Prostate gland (tissue), 2 donors: Measurements from ENCODE around the gene SNAI1.

Experiments used
- POLR2A ChIP-seq: fragments of 450-650 bp; IDR thresholded peaks from one replicate; pipeline ENCODE4 v1.6.1; 2016; ENCODE audit warnings: antibody characterized with exemption, mild to moderate bottlenecking
- TF ChIP-seq, protein P1 (sequence below), 4 experiments: fragments of 200-600 bp in 2 of 4; fragments of 450-650 bp in 2 of 4; sonication (generic) in 2 of 4; IDR thresholded peaks; 1 replicate in 3 of 4; 2 replicates in 1 of 4; pipeline ENCODE4 v1.5.1; 2016 to 2019; ENCODE audit warnings: antibody characterized with exemption in 4 of 4, mild to moderate bottlenecking in 2 of 4, moderate library complexity in 2 of 4

DNA sequence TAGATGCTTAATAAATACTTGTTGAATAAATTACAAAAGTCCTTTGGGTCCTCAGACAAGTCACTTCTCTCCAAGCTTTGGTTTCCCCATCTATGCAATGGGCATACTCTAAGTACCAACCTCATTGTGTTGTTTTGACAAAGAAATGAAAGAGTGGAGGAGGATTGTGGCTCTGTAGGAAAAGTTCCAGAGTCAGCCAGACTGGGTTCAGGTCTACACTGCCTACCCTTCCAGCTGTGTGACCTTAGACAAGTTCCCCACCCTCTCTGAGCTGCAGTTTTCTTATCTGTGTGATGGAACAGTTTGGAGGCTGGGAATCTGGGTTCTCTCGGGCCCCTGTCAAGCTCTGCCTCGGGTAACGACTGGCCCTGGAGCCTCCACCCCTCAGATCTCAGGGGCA, 53.9 kb downstream of the SNAI1 start:
- no peak for TF ChIP-seq POLR2A
- TF ChIP-seq, protein P1, sequence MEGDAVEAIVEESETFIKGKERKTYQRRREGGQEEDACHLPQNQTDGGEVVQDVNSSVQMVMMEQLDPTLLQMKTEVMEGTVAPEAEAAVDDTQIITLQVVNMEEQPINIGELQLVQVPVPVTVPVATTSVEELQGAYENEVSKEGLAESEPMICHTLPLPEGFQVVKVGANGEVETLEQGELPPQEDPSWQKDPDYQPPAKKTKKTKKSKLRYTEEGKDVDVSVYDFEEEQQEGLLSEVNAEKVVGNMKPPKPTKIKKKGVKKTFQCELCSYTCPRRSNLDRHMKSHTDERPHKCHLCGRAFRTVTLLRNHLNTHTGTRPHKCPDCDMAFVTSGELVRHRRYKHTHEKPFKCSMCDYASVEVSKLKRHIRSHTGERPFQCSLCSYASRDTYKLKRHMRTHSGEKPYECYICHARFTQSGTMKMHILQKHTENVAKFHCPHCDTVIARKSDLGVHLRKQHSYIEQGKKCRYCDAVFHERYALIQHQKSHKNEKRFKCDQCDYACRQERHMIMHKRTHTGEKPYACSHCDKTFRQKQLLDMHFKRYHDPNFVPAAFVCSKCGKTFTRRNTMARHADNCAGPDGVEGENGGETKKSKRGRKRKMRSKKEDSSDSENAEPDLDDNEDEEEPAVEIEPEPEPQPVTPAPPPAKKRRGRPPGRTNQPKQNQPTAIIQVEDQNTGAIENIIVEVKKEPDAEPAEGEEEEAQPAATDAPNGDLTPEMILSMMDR (IDR thresholded peaks at IDR 0.05): no peak
